Endothelial cell of hepatic sinusoid (primary cell): ENCODE results near the gene CASP8.

Experiments
- in situ Hi-C: cut with HindIII; loops from 2 replicates; pipeline ENCODE4 v1.10.0; 2017; ENCODE audit warnings: low sequenced_read_pairs

The CASP8 gene

GRCh38 chr2:201242571-201243277, 17.6 kb upstream of the CASP8 start:
- in situ Hi-C loops: no loop called here

DNA sequence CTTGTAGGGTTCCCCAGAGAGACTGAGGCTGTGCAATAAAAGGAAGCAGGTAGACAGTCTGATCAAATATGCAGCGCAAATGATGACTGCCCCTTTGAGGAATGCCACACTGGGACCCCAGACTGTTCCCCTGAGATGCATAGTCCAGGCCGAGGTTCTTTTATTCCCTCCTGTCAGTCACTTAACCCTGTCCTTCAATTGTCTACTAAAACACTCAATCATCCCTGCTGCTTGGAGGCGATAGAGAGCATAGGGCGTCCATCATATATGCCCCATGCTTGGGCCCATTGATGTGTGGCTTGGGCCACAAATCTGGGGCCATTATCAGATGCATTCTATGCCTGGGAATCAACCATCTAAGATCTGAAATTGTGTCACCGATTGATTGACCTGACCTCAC, 15.5 kb upstream of the CASP8 start:
- in situ Hi-C loops: no loop called here

GRCh38 chr2:201246280-201246679, 14.1 kb upstream of the CASP8 start:
- in situ Hi-C loops: no loop called here

DNA sequence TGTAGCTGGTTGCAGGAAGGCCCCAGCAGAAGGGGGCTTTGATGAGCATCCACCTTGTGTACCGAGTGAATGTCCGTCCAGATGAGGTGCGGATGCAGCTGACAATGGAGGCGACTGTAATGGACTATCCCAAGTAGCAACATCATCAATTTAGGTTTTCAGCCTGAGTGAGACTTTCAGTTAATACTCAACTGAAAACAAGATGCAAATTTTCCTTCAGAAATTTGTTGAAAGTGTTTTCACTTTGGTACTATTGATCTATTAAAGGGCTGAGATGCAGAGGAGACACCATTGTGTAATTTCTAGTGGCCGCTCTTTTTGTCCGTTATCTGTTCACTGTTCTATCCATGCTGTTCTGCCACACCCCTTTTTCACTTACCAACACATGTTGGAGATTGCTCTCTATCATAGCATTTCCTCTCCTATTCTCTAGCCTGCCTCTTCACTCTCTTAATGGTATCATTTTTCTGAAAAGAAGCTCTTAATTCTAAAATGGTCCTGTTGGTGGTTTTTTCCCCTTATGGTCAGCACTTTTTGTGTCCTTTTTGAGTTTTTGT, 12.0 kb upstream of the CASP8 start:
- in situ Hi-C loops: no loop called here

GRCh38 chr2:201249889-201250288, 10.4 kb upstream of the CASP8 start:
- in situ Hi-C loops: no loop called here

DNA sequence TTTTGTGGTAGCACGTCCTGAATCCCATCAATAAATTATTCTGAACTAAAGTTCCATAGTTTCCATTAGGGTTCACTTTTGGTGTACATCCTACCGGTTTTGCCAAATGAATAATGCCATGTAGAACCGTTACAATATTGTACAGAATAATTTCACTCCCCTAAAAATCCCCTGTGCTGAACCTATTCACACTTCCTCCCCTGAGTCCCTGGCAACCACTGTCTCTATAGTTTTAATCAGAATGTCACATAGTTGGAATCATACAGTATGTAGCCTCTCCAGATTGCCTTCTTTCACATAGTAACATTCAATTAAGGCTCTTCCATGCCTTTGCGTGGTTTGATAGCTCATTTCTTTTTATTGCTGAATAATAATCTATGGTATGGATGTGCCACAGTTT, 9.6 kb upstream of the CASP8 start:
- in situ Hi-C loops: no loop called here

DNA sequence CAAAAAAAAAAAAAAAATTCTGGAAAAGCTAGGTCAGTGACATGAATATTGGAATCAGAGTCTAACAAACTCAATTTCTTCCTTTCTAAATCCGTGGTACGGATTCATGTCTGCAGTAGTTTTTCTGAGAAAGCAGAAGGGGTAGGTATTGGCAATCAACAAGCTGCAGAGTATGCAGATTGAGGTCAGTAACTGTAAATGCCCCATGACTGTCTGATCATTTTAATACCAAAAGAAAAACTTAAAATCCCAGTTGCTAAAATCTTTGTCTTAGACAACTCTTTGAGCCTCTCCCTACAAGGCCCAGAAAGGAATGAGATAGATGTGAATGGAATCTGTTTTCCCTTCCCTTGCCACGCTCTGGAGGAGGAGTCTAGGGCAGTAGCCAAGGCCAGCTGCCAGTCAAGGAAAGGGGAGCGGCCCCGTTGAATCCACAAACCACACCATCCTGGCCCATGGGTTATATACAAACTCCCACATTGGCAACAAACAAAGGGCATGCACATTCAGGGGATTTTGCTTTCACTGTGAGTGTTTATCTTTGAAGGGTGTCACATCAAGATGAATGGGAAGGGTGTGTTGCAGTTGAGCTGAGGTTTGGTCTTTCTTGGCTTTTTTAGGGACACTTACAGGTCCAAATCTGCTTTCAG, 6.1 kb upstream of the CASP8 start:
- in situ Hi-C loops: no loop called here

DNA sequence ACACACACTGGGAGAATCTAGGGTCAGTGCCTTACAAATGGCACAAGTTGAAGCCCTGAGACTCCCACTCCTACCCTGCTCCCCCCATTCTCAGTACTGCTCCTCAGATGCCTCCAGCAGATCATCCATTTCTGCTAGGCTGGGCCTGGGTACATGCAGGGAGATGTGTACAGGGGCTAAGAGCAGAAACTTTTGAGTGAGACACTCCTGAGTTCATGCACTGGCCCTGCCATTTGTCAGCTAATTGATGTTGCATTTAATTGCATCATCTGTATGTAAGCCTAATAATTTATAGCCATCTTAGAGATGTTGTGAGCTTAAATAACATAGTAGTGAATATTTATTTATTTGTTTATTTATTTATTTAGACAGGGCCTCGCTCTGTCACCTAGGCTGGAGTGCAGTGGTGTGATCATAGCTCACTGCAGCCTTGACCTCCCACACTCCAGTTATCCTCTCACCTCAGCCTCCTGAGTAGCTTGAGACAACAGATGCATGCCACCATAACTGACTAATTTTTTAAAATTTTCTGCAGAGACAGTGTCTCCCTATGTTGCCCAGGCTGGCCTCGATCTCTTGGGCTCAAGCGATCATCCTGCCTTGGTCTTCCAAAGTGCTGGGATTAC, 4.8 kb upstream of the CASP8 start:
- in situ Hi-C loops: no loop called here

DNA sequence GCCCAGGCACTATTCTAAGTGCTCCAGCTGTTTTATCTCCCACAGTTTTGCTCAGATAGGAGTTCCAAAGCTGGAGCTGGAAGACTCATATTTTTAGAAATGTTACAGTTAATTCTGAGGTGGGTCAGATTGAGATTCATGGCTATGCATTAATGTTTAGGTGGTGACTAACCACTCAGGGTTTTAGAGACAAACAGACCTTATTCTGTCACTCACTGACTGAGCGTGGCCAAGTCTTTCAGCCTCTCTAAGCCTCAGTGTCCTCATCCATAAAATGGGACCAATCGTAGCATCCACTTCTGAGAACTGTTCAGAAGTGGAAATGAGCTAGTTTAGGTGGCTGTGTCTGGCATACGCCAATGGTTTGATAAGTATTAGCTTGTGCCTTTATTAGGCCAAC, 4.3 kb upstream of the CASP8 start:
- in situ Hi-C loops: no loop called here

- in situ Hi-C loops: no loop called here
These were observed 2.9 kb upstream of the CASP8 start for GRCh38 chr2:201257381-201257955.

- in situ Hi-C loops: no loop called here
These were observed 2.2 kb upstream of the CASP8 start for GRCh38 chr2:201257956-201258665.

DNA sequence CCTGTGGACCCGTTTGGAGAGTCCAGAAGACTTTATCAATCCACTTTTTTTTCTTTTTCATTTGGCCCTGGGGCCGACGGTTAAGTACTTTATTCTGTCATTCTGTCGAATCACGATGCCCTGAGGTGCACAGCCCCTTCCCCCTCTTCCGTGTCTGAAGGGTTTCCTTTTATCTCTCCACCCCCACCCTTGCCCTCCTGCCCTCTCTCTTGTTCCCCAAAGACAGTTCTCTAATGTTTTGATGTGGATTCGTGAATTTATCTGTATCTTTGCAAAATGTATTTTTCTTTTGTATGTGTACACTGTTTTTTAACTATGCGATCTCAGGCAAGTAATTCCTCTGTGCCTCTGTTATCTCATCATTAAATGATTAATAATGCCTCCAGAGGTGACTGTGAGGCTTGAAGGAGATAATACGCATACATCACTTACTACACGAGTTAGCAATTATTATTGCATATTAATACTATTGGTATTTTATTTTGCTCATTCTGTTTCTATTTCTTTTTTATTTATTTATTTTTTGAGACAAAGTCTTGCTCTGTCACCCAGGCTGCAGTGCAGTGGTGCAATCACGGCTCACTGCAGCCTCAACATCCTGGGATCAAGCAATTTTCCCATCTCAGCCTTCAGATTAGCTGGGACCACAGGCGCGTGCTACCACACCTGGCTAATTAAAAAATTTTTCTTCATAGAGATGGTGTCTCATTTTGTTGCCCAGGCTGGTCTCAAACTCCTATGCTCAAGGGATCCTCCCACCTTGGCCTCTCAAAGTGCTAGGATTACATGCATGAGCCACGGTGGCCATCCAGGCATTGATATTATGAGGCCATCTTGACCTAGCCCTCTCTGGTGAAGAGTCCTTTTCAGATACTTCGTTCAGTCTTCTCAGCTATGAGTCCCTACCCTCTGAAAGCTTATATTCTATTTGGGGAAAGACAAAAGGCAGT, 1.4 kb upstream of the CASP8 start:
- in situ Hi-C loops: no loop called here

GRCh38 chr2:201261471-201261870, 1.1 kb downstream of the CASP8 start:
- in situ Hi-C loops: no loop called here

- in situ Hi-C loops: no loop called here
These were observed 1.6 kb downstream of the CASP8 start for GRCh38 chr2:201261906-201262305.

GRCh38 chr2:201262718-201263117, 2.4 kb downstream of the CASP8 start:
- in situ Hi-C loops: no loop called here

- in situ Hi-C loops: no loop called here
These were observed 3.4 kb downstream of the CASP8 start for GRCh38 chr2:201263779-201264178.

DNA sequence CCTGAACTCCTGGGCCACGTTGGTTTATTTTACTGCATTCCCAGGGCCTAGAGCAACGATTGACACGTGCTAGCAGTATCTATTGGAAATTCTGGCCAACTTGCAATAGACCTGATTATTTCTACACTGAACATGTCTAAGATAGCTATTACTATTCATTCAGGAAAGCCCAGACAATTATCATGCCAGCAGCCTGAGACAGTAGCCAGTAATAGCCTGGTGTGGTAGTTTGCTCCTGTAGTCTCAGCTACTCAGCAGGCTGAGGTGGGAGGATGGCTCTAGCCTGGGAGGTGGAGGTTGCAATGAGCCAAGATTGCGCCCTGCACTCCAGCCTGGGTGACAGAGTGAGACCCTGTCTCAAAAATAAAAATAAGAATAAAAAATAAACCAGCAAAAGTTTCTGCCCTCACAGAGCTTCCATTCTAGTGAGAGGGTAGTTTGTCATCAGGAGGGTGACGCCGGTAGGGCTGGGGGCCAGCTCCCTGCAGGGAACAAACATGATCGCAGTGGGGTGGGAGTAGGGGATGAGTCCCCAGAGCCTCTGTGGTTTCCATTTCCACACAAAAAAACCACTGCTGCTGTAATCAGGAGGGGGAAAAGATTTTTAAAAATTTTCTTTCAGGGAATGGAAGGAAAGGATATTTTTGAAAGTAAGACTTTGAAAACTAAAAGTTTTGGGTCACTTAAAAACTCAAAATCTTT, 4.3 kb downstream of the CASP8 start:
- in situ Hi-C loops: loop anchor here (5.0 kb wide), 1 partner anchor 98 kb away; no protein-coding TSS in a partner anchor

DNA sequence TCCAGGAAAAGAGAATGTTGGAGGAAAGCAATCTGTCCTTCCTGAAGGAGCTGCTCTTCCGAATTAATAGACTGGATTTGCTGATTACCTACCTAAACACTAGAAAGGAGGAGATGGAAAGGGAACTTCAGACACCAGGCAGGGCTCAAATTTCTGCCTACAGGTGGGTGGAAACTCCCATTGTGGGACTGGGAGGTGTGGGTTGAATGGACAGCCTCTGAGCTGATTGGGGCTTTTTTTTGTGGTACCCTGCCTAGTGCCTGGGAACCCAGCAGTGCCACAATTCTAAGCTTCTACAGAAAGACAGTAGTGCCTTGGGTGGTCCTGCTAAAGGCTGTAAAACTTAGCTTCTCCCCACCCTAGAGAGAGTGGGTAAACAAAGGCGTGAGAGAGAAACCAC, 6.3 kb downstream of the CASP8 start:
- in situ Hi-C loops: loop anchor here (5.0 kb wide), 1 partner anchor 96 kb away; no protein-coding TSS in a partner anchor
